ENCODE data around the gene INSYN1.

Gene INSYN1

DNA sequence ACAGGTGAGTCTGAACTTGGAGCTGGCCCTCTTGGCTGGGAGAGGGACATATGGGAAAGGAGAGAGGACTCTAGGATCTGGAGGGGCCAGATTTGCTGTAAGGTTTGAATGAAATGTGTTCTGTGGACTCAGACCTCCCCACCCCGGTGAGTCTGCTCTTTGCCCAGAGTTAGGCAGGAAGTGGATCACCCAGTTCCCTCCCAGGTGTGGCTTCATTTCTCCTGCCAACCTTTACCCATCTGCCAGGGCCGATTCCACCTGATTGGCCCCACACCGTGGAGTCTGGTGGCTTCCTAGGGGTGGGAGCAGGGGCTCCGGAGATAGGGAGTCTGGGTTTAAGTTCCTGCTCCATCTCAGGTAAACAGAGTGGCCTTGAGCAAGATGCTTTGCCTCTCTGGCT lies 43.5 kb downstream of the INSYN1 start:
- no peaks in the 10 kb centered on the region for H3K27me3 ChIP-seq (ENCODE audit: low read length)
- no peak overlapping the region for H3K4me3 ChIP-seq (ENCODE audit: insufficient read depth, low read length, poor library complexity, severe bottlenecking)
- H3F3A ChIP-seq (ENCODE audit: insufficient read depth): no peaks in the 10 kb centered on the region
- no peak for TF ChIP-seq EZH2phosphoT487 (conservative IDR thresholded peaks at IDR 0.05; ENCODE audit: low read length)
- TF ChIP-seq, protein P1, sequence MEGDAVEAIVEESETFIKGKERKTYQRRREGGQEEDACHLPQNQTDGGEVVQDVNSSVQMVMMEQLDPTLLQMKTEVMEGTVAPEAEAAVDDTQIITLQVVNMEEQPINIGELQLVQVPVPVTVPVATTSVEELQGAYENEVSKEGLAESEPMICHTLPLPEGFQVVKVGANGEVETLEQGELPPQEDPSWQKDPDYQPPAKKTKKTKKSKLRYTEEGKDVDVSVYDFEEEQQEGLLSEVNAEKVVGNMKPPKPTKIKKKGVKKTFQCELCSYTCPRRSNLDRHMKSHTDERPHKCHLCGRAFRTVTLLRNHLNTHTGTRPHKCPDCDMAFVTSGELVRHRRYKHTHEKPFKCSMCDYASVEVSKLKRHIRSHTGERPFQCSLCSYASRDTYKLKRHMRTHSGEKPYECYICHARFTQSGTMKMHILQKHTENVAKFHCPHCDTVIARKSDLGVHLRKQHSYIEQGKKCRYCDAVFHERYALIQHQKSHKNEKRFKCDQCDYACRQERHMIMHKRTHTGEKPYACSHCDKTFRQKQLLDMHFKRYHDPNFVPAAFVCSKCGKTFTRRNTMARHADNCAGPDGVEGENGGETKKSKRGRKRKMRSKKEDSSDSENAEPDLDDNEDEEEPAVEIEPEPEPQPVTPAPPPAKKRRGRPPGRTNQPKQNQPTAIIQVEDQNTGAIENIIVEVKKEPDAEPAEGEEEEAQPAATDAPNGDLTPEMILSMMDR (IDR thresholded peaks at IDR 0.05; ENCODE audit: insufficient read depth, low read length, poor library complexity, severe bottlenecking): no peak
- H3K27ac ChIP-seq (ENCODE audit: low read depth, low read length): no peak overlapping the region
- H3K9me2 ChIP-seq (replicated peaks; ENCODE audit: insufficient read depth, low read length): no peaks in the 10 kb centered on the region
- no peaks in the 10 kb centered on the region for H3K9me3 ChIP-seq (ENCODE audit: insufficient read depth, low read length)
- H3K79me2 ChIP-seq (ENCODE audit: insufficient read depth, low read length): no peaks in the 10 kb centered on the region
- no peak overlapping the region for H2AFZ ChIP-seq (ENCODE audit: low read depth, low read length, severe bottlenecking)
- H3K9ac ChIP-seq (ENCODE audit: low read length): no peak overlapping the region
- no peak overlapping the region for H3K4me2 ChIP-seq (ENCODE audit: low read depth, low read length, poor library complexity, severe bottlenecking)
- H4K20me1 ChIP-seq (ENCODE audit: low read depth, low read length): no peaks in the 10 kb centered on the region
- no peaks in the 10 kb centered on the region for H3K36me3 ChIP-seq (ENCODE audit: low read length)

DNA sequence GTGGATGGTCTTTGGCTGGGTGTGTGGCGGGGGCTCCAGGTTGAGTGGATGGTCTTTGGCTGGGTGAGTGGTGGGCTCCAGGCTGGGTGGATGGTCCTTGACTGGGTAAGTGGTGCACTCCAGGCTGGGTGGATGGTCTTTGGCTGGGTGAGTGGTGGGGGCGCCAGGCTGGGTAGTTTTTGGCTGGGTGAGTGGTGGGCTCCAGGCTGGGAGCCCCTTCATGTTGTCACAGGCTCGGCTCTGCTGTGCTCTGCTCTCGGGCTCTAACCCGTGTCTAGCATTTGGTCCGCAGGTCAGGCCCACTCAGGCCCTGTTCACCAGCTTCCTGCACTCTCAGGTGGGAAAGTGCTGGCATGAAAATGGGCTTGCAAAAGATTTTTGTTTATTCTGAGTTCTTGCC lies 43.9 kb downstream of the INSYN1 start:
- H3K4me2 ChIP-seq (ENCODE audit: low read depth, low read length, poor library complexity, severe bottlenecking): no peak overlapping the region
- H3K9ac ChIP-seq (ENCODE audit: low read length): no peak overlapping the region
- no peaks in the 10 kb centered on the region for H3K9me2 ChIP-seq (replicated peaks; ENCODE audit: insufficient read depth, low read length)
- H3K4me3 ChIP-seq (ENCODE audit: insufficient read depth, low read length, poor library complexity, severe bottlenecking): no peak overlapping the region
- H3K79me2 ChIP-seq (ENCODE audit: insufficient read depth, low read length): no peaks in the 10 kb centered on the region
- no peak overlapping the region for H3K27ac ChIP-seq (ENCODE audit: low read depth, low read length)
- H3K27me3 ChIP-seq (ENCODE audit: low read length): no peaks in the 10 kb centered on the region
- no peak overlapping the region for H2AFZ ChIP-seq (ENCODE audit: low read depth, low read length, severe bottlenecking)
- no peaks in the 10 kb centered on the region for H4K20me1 ChIP-seq (ENCODE audit: low read depth, low read length)
- TF ChIP-seq, protein P1 (IDR thresholded peaks at IDR 0.05; ENCODE audit: insufficient read depth, low read length, poor library complexity, severe bottlenecking): no peak
- TF ChIP-seq EZH2phosphoT487 (conservative IDR thresholded peaks at IDR 0.05; ENCODE audit: low read length): no peak
- no peaks in the 10 kb centered on the region for H3F3A ChIP-seq (ENCODE audit: insufficient read depth)
- H3K9me3 ChIP-seq (ENCODE audit: insufficient read depth, low read length): no peaks in the 10 kb centered on the region
- no peaks in the 10 kb centered on the region for H3K36me3 ChIP-seq (ENCODE audit: low read length)

DNA sequence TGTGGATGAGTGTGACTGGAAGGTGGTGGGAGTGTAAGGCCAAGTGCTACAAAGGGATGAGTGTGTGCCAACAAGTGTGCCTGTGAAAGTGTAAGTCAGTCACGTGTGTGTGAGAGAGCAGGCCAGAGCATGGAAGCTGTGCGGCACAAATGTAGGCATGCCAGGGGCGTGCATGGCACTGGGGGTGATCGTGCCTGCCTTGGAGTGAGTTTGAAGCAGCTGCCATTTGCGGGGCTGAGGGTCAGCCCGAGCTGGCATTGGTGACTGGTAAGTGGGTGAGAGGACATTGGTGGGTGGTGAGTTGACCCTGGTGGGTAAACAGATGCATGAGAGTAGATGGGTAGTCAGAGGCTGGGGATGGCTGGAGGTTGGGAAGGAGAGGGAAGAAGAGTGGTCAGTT lies 44.5 kb downstream of the INSYN1 start:
- TF ChIP-seq, protein P1 (IDR thresholded peaks at IDR 0.05; ENCODE audit: insufficient read depth, low read length, poor library complexity, severe bottlenecking): no peak
- no peak for TF ChIP-seq EZH2phosphoT487 (conservative IDR thresholded peaks at IDR 0.05; ENCODE audit: low read length)
- H3K4me2 ChIP-seq (ENCODE audit: low read depth, low read length, poor library complexity, severe bottlenecking): no peak overlapping the region
- H3K9me2 ChIP-seq (replicated peaks; ENCODE audit: insufficient read depth, low read length): no peaks in the 10 kb centered on the region
- no peaks in the 10 kb centered on the region for H3F3A ChIP-seq (ENCODE audit: insufficient read depth)
- no peaks in the 10 kb centered on the region for H3K79me2 ChIP-seq (ENCODE audit: insufficient read depth, low read length)
- H3K9ac ChIP-seq (ENCODE audit: low read length): no peak overlapping the region
- H3K9me3 ChIP-seq (ENCODE audit: insufficient read depth, low read length): no peaks in the 10 kb centered on the region
- H3K4me3 ChIP-seq (ENCODE audit: insufficient read depth, low read length, poor library complexity, severe bottlenecking): no peak overlapping the region
- H3K36me3 ChIP-seq (ENCODE audit: low read length): no peaks in the 10 kb centered on the region
- no peak overlapping the region for H2AFZ ChIP-seq (ENCODE audit: low read depth, low read length, severe bottlenecking)
- no peaks in the 10 kb centered on the region for H3K27me3 ChIP-seq (ENCODE audit: low read length)
- H4K20me1 ChIP-seq (ENCODE audit: low read depth, low read length): no peaks in the 10 kb centered on the region
- H3K27ac ChIP-seq (ENCODE audit: low read depth, low read length): no peak overlapping the region
